Measurements from ENCODE around the gene NEU2. TPM values are rescaled to one million over a fixed set of nuclear protein-coding genes. Genes with fewer than 3 reads are reported as not detected.

NEU2 gene
- polyA plus RNA-seq, 6 donors from 2014 or later, result not detected

- no peaks in the 10 kb centered on the region for H3K27me3 Mint-ChIP-seq
- H3K4me1 Mint-ChIP-seq, result peaks cover 0 to 4% (median 4%) of the 10 kb centered on the region in 3 donors
- H3K36me3 Mint-ChIP-seq, result no peaks in the 10 kb centered on the region
- H3K9me3 Mint-ChIP-seq, result no peaks in the 10 kb centered on the region
- DNase-seq (no peak), ATAC-seq (ENCODE audit: low read depth in 2 of 2) (no peak)
- H3K27ac Mint-ChIP-seq, result no peak overlapping the region
- no peak overlapping the region for H3K4me3 Mint-ChIP-seq
Measured at GRCh38 chr2:233031556-233032500, 644 bp upstream of the NEU2 start.

GRCh38 chr2:233033672-233034071, 1.2 kb downstream of the NEU2 start:
- H3K36me3 Mint-ChIP-seq, result no peaks in the 10 kb centered on the region
- H3K4me1 Mint-ChIP-seq, result peaks cover 0 to 4% (median 4%) of the 10 kb centered on the region in 3 donors
- no peak for DNase-seq
- no peak overlapping the region for H3K4me3 Mint-ChIP-seq
- no peaks in the 10 kb centered on the region for H3K27me3 Mint-ChIP-seq
- no peak overlapping the region for H3K27ac Mint-ChIP-seq
- ATAC-seq (ENCODE audit: low read depth in 2 of 2), result no peak
- no peaks in the 10 kb centered on the region for H3K9me3 Mint-ChIP-seq

DNA sequence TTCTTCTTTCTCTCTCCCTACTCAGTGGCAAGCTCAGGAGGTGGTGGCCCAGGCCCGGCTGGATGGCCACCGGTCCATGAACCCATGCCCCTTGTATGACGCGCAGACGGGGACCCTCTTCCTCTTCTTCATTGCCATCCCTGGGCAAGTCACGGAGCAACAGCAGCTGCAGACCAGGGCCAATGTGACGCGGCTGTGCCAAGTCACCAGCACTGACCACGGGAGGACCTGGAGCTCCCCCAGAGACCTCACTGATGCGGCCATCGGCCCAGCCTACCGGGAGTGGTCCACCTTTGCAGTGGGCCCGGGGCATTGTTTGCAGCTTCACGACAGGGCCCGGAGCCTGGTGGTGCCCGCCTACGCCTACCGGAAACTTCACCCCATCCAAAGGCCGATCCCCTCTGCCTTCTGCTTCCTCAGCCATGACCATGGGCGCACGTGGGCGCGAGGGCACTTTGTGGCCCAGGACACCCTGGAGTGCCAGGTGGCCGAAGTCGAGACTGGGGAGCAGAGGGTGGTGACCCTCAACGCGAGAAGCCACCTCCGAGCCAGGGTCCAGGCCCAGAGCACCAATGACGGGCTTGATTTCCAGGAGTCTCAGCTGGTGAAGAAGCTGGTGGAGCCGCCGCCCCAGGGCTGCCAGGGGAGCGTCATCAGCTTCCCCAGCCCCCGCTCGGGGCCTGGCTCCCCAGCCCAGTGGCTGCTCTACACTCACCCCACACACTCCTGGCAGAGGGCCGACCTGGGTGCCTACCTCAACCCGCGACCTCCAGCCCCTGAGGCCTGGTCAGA, 1.8 kb downstream of the NEU2 start:
- ATAC-seq (ENCODE audit: low read depth in 2 of 2) (no peak), DNase-seq (no peak)
- Mint-ChIP-seq H3K27me3 (no peaks in the 10 kb centered on the region), H3K9me3 (no peaks in the 10 kb centered on the region), H3K27ac (no peak overlapping the region), H3K4me3 (peak overlapping the region in 1 of 8 donors; percentile 29), H3K36me3 (no peaks in the 10 kb centered on the region), H3K4me1 (peaks cover 0 to 3% (median 0%) of the 10 kb centered on the region in 3 donors)

- Mint-ChIP-seq H3K4me3 (no peak overlapping the region), H3K9me3 (no peaks in the 10 kb centered on the region), H3K36me3 (no peaks in the 10 kb centered on the region), H3K4me1 (no peaks in the 10 kb centered on the region), H3K27ac (no peak overlapping the region), H3K27me3 (peaks cover 0 to 7% (median 0%) of the 10 kb centered on the region in 3 donors)
- ATAC-seq (ENCODE audit: low read depth in 2 of 2) (no peak), DNase-seq (no peak)
Measured at GRCh38 chr2:233035426-233036161, 3.1 kb downstream of the NEU2 start.

DNA sequence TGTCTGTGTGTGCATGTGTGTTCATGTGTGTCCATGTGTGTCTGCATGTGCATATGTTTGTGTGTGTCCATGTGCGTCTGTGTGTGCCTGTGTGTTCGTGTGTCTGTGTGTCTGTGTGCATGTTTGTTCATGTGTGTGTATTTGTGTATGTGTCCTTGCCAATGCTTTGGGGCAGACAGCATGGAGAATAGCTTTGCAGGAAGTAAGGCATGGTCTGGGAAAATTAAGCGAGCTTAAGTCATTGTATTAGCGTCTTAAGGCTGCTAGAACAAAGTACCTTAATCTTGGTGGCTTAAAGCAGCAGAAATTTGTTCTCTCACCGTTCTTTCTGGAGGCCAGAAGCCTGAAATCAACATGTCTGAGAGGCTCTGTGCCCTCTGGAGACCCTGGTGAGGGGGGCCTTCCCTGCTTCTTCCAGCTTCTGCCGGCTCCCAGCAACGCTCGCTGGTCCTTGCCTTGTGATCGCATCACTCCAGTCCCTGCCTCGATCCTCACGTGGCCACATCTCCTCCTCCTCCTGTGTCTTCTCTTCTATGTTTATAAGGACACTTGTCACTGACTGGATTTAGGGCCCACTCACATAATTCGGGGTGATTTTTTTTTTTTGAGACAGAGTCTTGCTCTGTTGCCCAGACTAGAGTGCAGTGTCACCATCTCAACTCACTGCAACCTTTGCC, 3.8 kb downstream of the NEU2 start:
- ATAC-seq (ENCODE audit: low read depth in 2 of 2) (no peak), DNase-seq (no peak)
- no peaks in the 10 kb centered on the region for H3K4me1 Mint-ChIP-seq
- H3K9me3 Mint-ChIP-seq, result no peaks in the 10 kb centered on the region
- H3K27ac Mint-ChIP-seq, result peak overlapping the region in 2 of 6 donors; percentile 49 to 70
- no peak overlapping the region for H3K4me3 Mint-ChIP-seq
- no peaks in the 10 kb centered on the region for H3K36me3 Mint-ChIP-seq
- peaks cover 0 to 7% (median 0%) of the 10 kb centered on the region in 3 donors for H3K27me3 Mint-ChIP-seq

GRCh38 chr2:233037078-233037477, 4.6 kb downstream of the NEU2 start:
- ATAC-seq (ENCODE audit: low read depth in 2 of 2), result no peak
- no peaks in the 10 kb centered on the region for H3K4me1 Mint-ChIP-seq
- no peak for DNase-seq
- peak overlapping the region in 1 of 6 donors; percentile 13 for H3K27ac Mint-ChIP-seq
- H3K27me3 Mint-ChIP-seq, result peaks cover 0 to 11% (median under 1%) of the 10 kb centered on the region in 3 donors
- no peaks in the 10 kb centered on the region for H3K9me3 Mint-ChIP-seq
- H3K36me3 Mint-ChIP-seq, result no peaks in the 10 kb centered on the region
- no peak overlapping the region for H3K4me3 Mint-ChIP-seq

GRCh38 chr2:233039212-233039845, 6.9 kb downstream of the NEU2 start:
- no peaks in the 10 kb centered on the region for H3K36me3 Mint-ChIP-seq
- peaks cover 0 to 20% (median 9%) of the 10 kb centered on the region in 3 donors for H3K27me3 Mint-ChIP-seq
- DNase-seq (no peak), ATAC-seq (ENCODE audit: low read depth in 2 of 2) (no peak)
- H3K4me1 Mint-ChIP-seq, result no peaks in the 10 kb centered on the region
- no peak overlapping the region for H3K4me3 Mint-ChIP-seq
- no peak overlapping the region for H3K27ac Mint-ChIP-seq
- H3K9me3 Mint-ChIP-seq, result no peaks in the 10 kb centered on the region

DNA sequence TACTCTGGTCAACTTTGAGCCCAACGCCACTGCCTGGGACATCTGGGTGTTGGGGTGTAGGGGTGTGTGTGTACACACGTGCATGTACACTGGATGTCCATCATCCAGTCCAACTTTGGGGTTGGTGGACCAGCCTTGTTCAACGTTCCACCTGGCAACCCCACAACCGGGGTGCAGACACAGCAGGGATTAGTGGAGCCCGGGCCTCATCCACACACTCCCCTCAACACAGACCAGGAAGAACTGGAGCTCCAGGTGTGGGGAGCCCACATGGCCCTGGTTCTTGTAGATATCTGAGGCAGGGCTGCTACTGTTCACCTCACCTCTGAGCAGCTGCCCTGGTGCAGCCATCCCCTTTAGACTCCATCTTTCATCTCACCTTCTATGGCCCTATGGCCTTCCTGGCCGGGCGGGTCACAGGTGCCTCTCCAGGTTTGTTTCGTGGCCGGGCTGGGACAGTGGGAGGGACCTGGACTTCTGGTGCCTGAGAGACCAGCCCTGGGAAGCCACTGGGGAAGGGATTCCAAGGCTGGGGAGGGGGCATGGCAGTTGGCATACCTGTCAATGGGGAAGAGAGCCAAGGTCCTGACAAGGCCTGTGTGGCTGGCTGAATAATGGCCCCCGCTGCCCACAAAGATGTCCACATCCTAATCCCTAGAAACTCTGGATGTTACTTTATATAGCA, 7.5 kb downstream of the NEU2 start:
- no peak overlapping the region for H3K4me3 Mint-ChIP-seq
- H3K4me1 Mint-ChIP-seq, result no peaks in the 10 kb centered on the region
- H3K27ac Mint-ChIP-seq, result peak overlapping the region in 1 of 6 donors; percentile 9
- DNase-seq (no peak), ATAC-seq (ENCODE audit: low read depth in 2 of 2) (no peak)
- no peaks in the 10 kb centered on the region for H3K9me3 Mint-ChIP-seq
- H3K27me3 Mint-ChIP-seq, result peaks cover 0 to 20% (median 9%) of the 10 kb centered on the region in 3 donors
- H3K36me3 Mint-ChIP-seq, result no peaks in the 10 kb centered on the region

DNA sequence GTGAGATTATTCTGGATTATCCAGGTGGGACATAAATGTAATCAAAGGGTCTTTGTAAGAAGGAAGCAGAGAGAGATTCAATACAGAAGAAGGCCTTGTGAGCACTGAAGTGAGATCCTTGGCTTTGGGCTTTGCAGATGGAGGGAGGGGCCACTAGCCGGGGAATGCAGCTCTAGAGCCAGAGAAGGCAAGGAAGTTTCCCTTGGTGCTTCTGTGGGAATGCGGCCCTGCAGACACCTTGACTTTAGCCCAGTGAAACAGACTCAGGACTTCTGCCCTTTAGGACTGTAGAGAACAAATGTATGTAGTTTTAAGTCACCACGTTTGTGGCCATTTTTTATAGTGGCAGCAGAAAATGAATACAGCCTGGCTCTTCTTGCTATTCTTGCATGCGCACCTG, 8.1 kb downstream of the NEU2 start:
- no peaks in the 10 kb centered on the region for H3K4me1 Mint-ChIP-seq
- ATAC-seq (ENCODE audit: low read depth in 2 of 2) (no peak), DNase-seq (no peak)
- H3K27me3 Mint-ChIP-seq, result peaks cover 0 to 20% (median 9%) of the 10 kb centered on the region in 3 donors
- no peaks in the 10 kb centered on the region for H3K9me3 Mint-ChIP-seq
- no peaks in the 10 kb centered on the region for H3K36me3 Mint-ChIP-seq
- H3K27ac Mint-ChIP-seq, result peak overlapping the region in 1 of 6 donors; percentile 86
- no peak overlapping the region for H3K4me3 Mint-ChIP-seq

DNA sequence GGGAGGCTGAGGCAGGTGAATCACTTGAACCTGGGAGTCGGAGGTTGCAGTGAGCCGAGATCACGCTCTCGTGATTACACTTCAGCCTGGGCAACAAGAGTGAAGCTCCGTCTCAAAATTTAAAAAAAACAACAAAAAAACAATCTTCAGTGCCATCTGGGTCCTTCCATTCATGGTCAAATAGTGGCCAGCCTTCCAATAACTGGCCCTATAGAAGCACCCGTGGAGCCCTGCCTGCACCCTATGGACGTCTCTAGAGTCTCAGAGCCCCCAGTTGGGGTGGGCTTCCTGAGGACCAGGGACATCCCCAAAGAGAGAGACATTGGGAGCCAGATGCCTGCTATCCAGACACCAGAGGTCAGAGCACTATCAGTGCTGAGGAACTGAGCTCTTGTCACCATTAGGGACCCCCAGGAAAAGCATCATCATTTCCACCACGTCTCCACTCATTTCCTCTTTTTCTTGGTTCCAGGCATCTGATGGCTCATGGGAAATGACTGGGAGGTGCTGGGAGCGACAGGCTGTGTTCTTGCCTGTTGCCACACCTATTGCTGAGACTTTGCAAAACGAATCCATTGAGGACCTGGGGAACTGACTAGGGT, 9.4 kb downstream of the NEU2 start:
- Mint-ChIP-seq H3K4me3 (no peak overlapping the region), H3K27ac (no peak overlapping the region)
- no peak for ATAC-seq (ENCODE audit: low read depth in 2 of 2)

DNA sequence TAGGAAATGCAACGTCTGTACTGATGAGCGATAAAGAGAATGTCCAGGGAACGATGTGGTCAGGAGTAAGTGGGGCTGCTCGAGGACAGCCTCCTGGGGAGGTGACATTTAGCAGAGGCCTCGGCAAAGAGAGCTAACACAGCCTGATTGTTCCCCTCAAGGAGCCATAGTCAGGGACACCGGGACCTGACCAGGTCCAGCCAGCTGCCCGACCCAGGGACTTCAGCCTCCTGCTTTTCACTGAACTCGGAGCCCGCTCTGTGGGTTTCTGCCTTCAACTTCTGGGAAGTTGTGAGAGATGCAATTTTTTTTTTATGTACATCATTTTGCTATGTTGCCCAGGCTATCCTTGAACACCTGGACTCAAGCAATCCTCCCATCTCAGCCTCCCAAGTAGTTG, 10.1 kb downstream of the NEU2 start:
- no peak for DNase-seq
- no peaks in the 10 kb centered on the region for H3K4me1 Mint-ChIP-seq
- ATAC-seq (ENCODE audit: low read depth in 2 of 2), result no peak
- no peak overlapping the region for H3K4me3 Mint-ChIP-seq
- no peak overlapping the region for H3K27ac Mint-ChIP-seq
- H3K27me3 Mint-ChIP-seq, result peaks cover 2 to 20% (median 9%) of the 10 kb centered on the region in 3 donors
- H3K9me3 Mint-ChIP-seq, result no peaks in the 10 kb centered on the region
- no peaks in the 10 kb centered on the region for H3K36me3 Mint-ChIP-seq

More for the DNA sequence above, 9.4 kb downstream of the NEU2 start:
- H3K9me3 Mint-ChIP-seq, result no peaks in the 10 kb centered on the region
- no peak for DNase-seq
- H3K36me3 Mint-ChIP-seq, result no peaks in the 10 kb centered on the region
- H3K27me3 Mint-ChIP-seq, result peaks cover 0 to 20% (median 9%) of the 10 kb centered on the region in 3 donors
- no peaks in the 10 kb centered on the region for H3K4me1 Mint-ChIP-seq
